Measurements from ENCODE around the gene GALNT9. TPM values are rescaled to one million over a fixed set of nuclear protein-coding genes. Genes with fewer than 3 reads are reported as not detected.
"Not testable (repeated sequence)": the region's sequence is repeated elsewhere in the genome, so short reads cannot be mapped to it uniquely, and the experiment has no call there.

Gene GALNT9
- total RNA-seq, 1 experiment from 2014 or later: 0.44 TPM

- ATAC-seq (no peak), DNase-seq (no peak)
- ChIA-PET POLR2A (ENCODE audit: unreplicated experiment) (no interaction called here), CTCF (no interaction called here)
- Histone ChIP-seq H3K4me3 (ENCODE audit: low read length) (no peak overlapping the region), H3K9me3 (ENCODE audit: low read length) (no peaks in the 10 kb centered on the region), H3K36me3 (ENCODE audit: low read depth, low read length) (no peaks in the 10 kb centered on the region), H2AFZ (ENCODE audit: low read length) (no peak overlapping the region), H3K9me2 (replicated peaks; ENCODE audit: low read length) (no peaks in the 10 kb centered on the region), H3F3A (ENCODE audit: low read length, unreplicated experiment) (no peaks in the 10 kb centered on the region), H3K9ac (ENCODE audit: low read length) (no peak overlapping the region), H4K20me1 (ENCODE audit: low read length) (no peaks in the 10 kb centered on the region), H3K27me3 (ENCODE audit: low read length) (peaks cover 18% of the 10 kb centered on the region), H3K4me1 (ENCODE audit: insufficient read depth, low read length) (peaks cover 5% of the 10 kb centered on the region; the same call in 1 of the 2 replicates), H3K27ac (ENCODE audit: low read length) (no peak overlapping the region), H3K4me2 (ENCODE audit: low read length) (no peak overlapping the region), H3K79me2 (ENCODE audit: low read length) (no peaks in the 10 kb centered on the region)
- TF ChIP-seq EZH2 (IDR thresholded peaks at IDR 0.05; ENCODE audit: low read length, unreplicated experiment): no peak
- intact Hi-C loops (cut with micrococcal nuclease): no loop called here
- no TSS peak for BruUV-seq (replicated peaks)
Observed at GRCh38 chr12:132266802-132267201, 62.6 kb downstream of the GALNT9 start.

- Histone ChIP-seq H3K27me3 (ENCODE audit: low read length) (peaks cover 14% of the 10 kb centered on the region), H3K4me3 (ENCODE audit: low read length) (no peak overlapping the region), H4K20me1 (ENCODE audit: low read length) (no peaks in the 10 kb centered on the region), H2AFZ (ENCODE audit: low read length) (no peak overlapping the region), H3K27ac (ENCODE audit: low read length) (no peak overlapping the region), H3K4me2 (ENCODE audit: low read length) (no peak overlapping the region), H3K36me3 (ENCODE audit: low read depth, low read length) (no peaks in the 10 kb centered on the region), H3K9me2 (replicated peaks; ENCODE audit: low read length) (no peaks in the 10 kb centered on the region), H3K79me2 (ENCODE audit: low read length) (no peaks in the 10 kb centered on the region), H3K4me1 (ENCODE audit: insufficient read depth, low read length) (peaks cover under 1% of the 10 kb centered on the region; the same call in 1 of the 2 replicates), H3K9ac (ENCODE audit: low read length) (no peak overlapping the region), H3F3A (ENCODE audit: low read length, unreplicated experiment) (no peaks in the 10 kb centered on the region), H3K9me3 (ENCODE audit: low read length) (no peaks in the 10 kb centered on the region)
- intact Hi-C loops (cut with micrococcal nuclease): no loop called here
- TF ChIP-seq EZH2phosphoT487 (IDR thresholded peaks at IDR 0.05; ENCODE audit: borderline replicate concordance, low read length) (no peak), CTCF (conservative IDR thresholded peaks at IDR 0.05; ENCODE audit: low read depth, low read length) (no peak)
- ChIA-PET CTCF (no interaction called here), POLR2A (ENCODE audit: unreplicated experiment) (no interaction called here)
- ATAC-seq: no peak
- DNase-seq: no peak
- BruUV-seq (replicated peaks): no TSS peak
Observed at GRCh38 chr12:132266370-132266769, 63.0 kb downstream of the GALNT9 start.

GRCh38 chr12:132265822-132266221 lies 63.6 kb downstream of the GALNT9 start:
- H3K36me3 ChIP-seq (ENCODE audit: low read depth, low read length); H3K27ac ChIP-seq (ENCODE audit: low read length); H4K20me1 ChIP-seq (ENCODE audit: low read length); H3K27me3 ChIP-seq (ENCODE audit: low read length); H3K79me2 ChIP-seq (ENCODE audit: low read length); H3F3A ChIP-seq (ENCODE audit: low read length, unreplicated experiment); CTCF ChIA-PET; H3K9me3 ChIP-seq (ENCODE audit: low read length); H3K4me1 ChIP-seq (ENCODE audit: insufficient read depth, low read length); H2AFZ ChIP-seq (ENCODE audit: low read length); H3K9ac ChIP-seq (ENCODE audit: low read length); H3K4me2 ChIP-seq (ENCODE audit: low read length); ATAC-seq; DNase-seq; BruUV-seq (replicated peaks); POLR2A ChIA-PET (ENCODE audit: unreplicated experiment); intact Hi-C loops (cut with micrococcal nuclease); H3K9me2 ChIP-seq (replicated peaks; ENCODE audit: low read length); H3K4me3 ChIP-seq (ENCODE audit: low read length): not testable (repeated sequence)

GRCh38 chr12:132265056-132265800 lies 64.2 kb downstream of the GALNT9 start:
- no TSS peak for BruUV-seq (replicated peaks)
- ATAC-seq (no peak), DNase-seq (no peak)
- no peaks in the 10 kb centered on the region for H3K9me3 ChIP-seq (ENCODE audit: low read length)
- 0 out of 2 replicates have a peak, but pooled peaks cover 3% of the 10 kb centered on the region for H3K27me3 ChIP-seq (ENCODE audit: low read length)
- ChIA-PET POLR2A (ENCODE audit: unreplicated experiment) (no interaction called here), CTCF (no interaction called here)
- H3K9ac ChIP-seq (ENCODE audit: low read length): no peak overlapping the region
- H3K79me2 ChIP-seq (ENCODE audit: low read length): no peaks in the 10 kb centered on the region
- no peaks in the 10 kb centered on the region for H3F3A ChIP-seq (ENCODE audit: low read length, unreplicated experiment)
- no peak overlapping the region for H3K4me2 ChIP-seq (ENCODE audit: low read length)
- no peak overlapping the region for H2AFZ ChIP-seq (ENCODE audit: low read length)
- no peaks in the 10 kb centered on the region for H3K36me3 ChIP-seq (ENCODE audit: low read depth, low read length)
- H3K9me2 ChIP-seq (replicated peaks; ENCODE audit: low read length): no peaks in the 10 kb centered on the region
- H3K27ac ChIP-seq (ENCODE audit: low read length): no peak overlapping the region
- no peaks in the 10 kb centered on the region for H4K20me1 ChIP-seq (ENCODE audit: low read length)
- TF ChIP-seq CTCF (conservative IDR thresholded peaks at IDR 0.05; ENCODE audit: low read depth, low read length): no peak
- TF ChIP-seq EZH2phosphoT487 (IDR thresholded peaks at IDR 0.05; ENCODE audit: borderline replicate concordance, low read length): no peak
- no peak for TF ChIP-seq EZH2 (IDR thresholded peaks at IDR 0.05; ENCODE audit: low read length, unreplicated experiment)
- no peak overlapping the region for H3K4me3 ChIP-seq (ENCODE audit: low read length)
- intact Hi-C loops (cut with micrococcal nuclease): no loop called here
- no peaks in the 10 kb centered on the region for H3K4me1 ChIP-seq (ENCODE audit: insufficient read depth, low read length)
